ENCODE measurements around the gene TMC8.

Gene TMC8

GRCh38 chr17:78123258-78123929 is 7.2 kb upstream of the TMC8 start:
- no peak for DNase-seq (ENCODE audit: low read depth, low spot score)

- no peak for DNase-seq (ENCODE audit: low read depth, low spot score)
Observed at GRCh38 chr17:78124081-78124835, 6.3 kb upstream of the TMC8 start.

GRCh38 chr17:78124836-78125137 is 5.8 kb upstream of the TMC8 start:
- DNase-seq (ENCODE audit: low read depth, low spot score), result no peak

- no peak for DNase-seq (ENCODE audit: low read depth, low spot score)
Observed at GRCh38 chr17:78125138-78125913, 5.2 kb upstream of the TMC8 start.

GRCh38 chr17:78125976-78126894 is 4.3 kb upstream of the TMC8 start:
- no peak for DNase-seq (ENCODE audit: low read depth, low spot score)

GRCh38 chr17:78126895-78127238 is 3.7 kb upstream of the TMC8 start:
- DNase-seq (ENCODE audit: low read depth, low spot score), result no peak

- DNase-seq (ENCODE audit: low read depth, low spot score), result no peak
Observed at GRCh38 chr17:78127239-78127887, 3.2 kb upstream of the TMC8 start.

GRCh38 chr17:78127888-78128550 is 2.6 kb upstream of the TMC8 start:
- no peak for DNase-seq (ENCODE audit: low read depth, low spot score)

GRCh38 chr17:78128551-78129350 is 1.8 kb upstream of the TMC8 start, which contains the start of gene TMC6:
Gene TMC6 (minus strand): TSS chr17:78128755. CDS start chr17:78126832, 1,923 bp downstream.
- DNase-seq (ENCODE audit: low read depth, low spot score), result no peak

- DNase-seq (ENCODE audit: low read depth, low spot score), result no peak
Observed at GRCh38 chr17:78129351-78130089, 1.1 kb upstream of the TMC8 start.

- no peak for DNase-seq (ENCODE audit: low read depth, low spot score)
Observed at GRCh38 chr17:78130090-78130436, 508 bp upstream of the TMC8 start.

GRCh38 chr17:78131172-78132083 is 857 bp downstream of the TMC8 start:
- DNase-seq (ENCODE audit: low read depth, low spot score), result no peak

- no peak for DNase-seq (ENCODE audit: low read depth, low spot score)
Observed at GRCh38 chr17:78132084-78132676, 1.6 kb downstream of the TMC8 start.

GRCh38 chr17:78132767-78133178 is 2.2 kb downstream of the TMC8 start:
- DNase-seq (ENCODE audit: low read depth, low spot score), result no peak

- DNase-seq (ENCODE audit: low read depth, low spot score), result no peak
Observed at GRCh38 chr17:78133179-78133951, 2.8 kb downstream of the TMC8 start.

GRCh38 chr17:78133971-78134898 is 3.7 kb downstream of the TMC8 start:
- DNase-seq (ENCODE audit: low read depth, low spot score), result no peak

All from smooth muscle cell of the brain vasculature (primary cell).